ENCODE data around the gene PGAP2. TPM values are rescaled to one million over a fixed set of nuclear protein-coding genes. Genes with fewer than 3 reads are reported as not detected.

The PGAP2 gene
- total and polyA plus RNA-seq, 8 donors, result 4.7 to 23.8 (median 13.2) TPM

DNA sequence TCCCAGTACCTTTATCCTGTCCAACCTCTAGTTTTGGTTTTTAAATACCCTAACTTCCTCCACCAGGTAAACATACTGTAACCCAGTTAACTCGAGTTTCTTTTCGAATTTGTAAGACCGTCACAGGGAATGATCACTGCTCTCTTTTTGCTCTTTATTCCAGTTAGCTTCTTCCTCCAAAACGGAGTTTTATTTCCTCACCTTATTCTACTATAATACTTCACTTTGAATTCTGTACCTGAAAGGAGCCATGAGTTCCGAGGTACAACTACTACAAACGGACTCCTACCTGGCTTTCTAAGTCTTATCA is 12.4 kb upstream of the PGAP2 start:
- Histone ChIP-seq H3K9me3 (no peaks in the 10 kb centered on the region), H3K27ac (peak overlapping the region in 4 of 5 donors; percentile 96 to 98 (median 97)), H3K27me3 (no peaks in the 10 kb centered on the region), H3K4me3 (peak overlapping the region; percentile 76 to 85 (median 82)), H3K36me3 (peaks cover 16 to 39% (median 34%) of the 10 kb centered on the region in 4 donors), H3K4me1 (peaks cover 15 to 47% (median 33%) of the 10 kb centered on the region in 4 donors)
- intact Hi-C loops (cut with DNase I; ENCODE audit: low total_unique reads), result no loop called here
- 10 to 25% (median 20%) methylated on average over 6 of the region's 6 CpGs for WGBS, 5 donors
- no peak for DNase-seq
- TF ChIP-seq EP300 (IDR thresholded peaks at IDR 0.05) (no peak), POLR2A (IDR thresholded peaks at IDR 0.05) (no peak), POLR2AphosphoS5 (IDR thresholded peaks at IDR 0.05) (no peak)
- TF ChIP-seq, protein P1, sequence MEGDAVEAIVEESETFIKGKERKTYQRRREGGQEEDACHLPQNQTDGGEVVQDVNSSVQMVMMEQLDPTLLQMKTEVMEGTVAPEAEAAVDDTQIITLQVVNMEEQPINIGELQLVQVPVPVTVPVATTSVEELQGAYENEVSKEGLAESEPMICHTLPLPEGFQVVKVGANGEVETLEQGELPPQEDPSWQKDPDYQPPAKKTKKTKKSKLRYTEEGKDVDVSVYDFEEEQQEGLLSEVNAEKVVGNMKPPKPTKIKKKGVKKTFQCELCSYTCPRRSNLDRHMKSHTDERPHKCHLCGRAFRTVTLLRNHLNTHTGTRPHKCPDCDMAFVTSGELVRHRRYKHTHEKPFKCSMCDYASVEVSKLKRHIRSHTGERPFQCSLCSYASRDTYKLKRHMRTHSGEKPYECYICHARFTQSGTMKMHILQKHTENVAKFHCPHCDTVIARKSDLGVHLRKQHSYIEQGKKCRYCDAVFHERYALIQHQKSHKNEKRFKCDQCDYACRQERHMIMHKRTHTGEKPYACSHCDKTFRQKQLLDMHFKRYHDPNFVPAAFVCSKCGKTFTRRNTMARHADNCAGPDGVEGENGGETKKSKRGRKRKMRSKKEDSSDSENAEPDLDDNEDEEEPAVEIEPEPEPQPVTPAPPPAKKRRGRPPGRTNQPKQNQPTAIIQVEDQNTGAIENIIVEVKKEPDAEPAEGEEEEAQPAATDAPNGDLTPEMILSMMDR (IDR thresholded peaks at IDR 0.05), result no peak

DNA sequence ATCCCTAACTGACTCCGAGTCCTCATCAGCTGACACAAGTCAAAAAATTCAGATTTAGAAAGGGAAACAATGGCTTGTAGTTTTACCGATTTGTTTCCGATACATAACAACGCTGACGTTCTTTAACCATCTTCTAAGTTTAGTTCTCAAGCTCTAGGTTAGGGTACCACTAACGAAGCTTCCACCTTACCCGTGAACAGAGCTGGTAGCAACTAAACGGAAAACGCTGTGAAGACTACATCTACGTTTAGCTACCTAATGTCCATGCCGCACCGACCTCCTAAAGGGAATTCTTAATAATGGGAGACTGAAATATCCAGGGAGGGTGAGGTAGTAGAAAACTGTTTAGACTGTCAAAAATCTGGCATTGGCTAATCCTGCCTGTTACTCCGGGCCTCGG is 12.0 kb upstream of the PGAP2 start:
- H3K27me3 ChIP-seq, result no peaks in the 10 kb centered on the region
- H3K36me3 ChIP-seq, result peaks cover 16 to 35% (median 30%) of the 10 kb centered on the region in 4 donors
- DNase-seq, result no peak
- H3K4me3 ChIP-seq, result peak overlapping the region; percentile 76 to 85 (median 82)
- H3K9me3 ChIP-seq, result no peaks in the 10 kb centered on the region
- peak overlapping the region in 4 of 5 donors; percentile 96 to 98 (median 97) for H3K27ac ChIP-seq
- TF ChIP-seq, protein P1 (IDR thresholded peaks at IDR 0.05), result no peak
- TF ChIP-seq POLR2A (IDR thresholded peaks at IDR 0.05) (no peak), EP300 (IDR thresholded peaks at IDR 0.05) (no peak), POLR2AphosphoS5 (IDR thresholded peaks at IDR 0.05) (no peak)
- WGBS, 5 donors, result 4 to 8% (median 5%) methylated on average over 14 of the region's 14 CpGs
- peaks cover 15 to 44% (median 33%) of the 10 kb centered on the region in 4 donors for H3K4me1 ChIP-seq
- intact Hi-C loops (cut with DNase I; ENCODE audit: low total_unique reads), result no loop called here

DNA sequence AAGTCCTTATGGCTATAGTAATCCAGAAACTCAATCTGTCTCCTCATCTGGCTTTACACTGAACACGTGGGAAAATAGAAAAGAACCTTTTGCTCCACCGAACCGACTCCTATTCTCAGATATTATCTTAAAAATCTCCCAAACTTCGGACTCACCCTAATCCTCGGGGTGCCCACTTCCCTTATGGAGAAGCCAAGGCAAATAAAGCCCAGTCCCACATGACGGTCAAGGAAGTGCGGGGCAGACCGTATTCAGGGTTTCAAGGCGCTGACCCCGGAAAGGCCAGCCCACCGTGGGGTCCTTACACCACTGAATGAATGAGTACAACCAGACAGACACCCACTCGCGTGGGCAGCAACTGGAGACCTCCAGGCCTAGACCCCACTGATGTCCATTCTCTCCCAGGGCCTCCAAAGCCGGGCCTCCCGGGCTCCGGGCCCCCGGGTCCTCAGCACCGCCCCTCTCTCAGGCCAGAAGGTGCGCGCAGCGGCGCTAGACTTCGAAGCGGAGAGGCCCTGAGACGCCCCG is 11.5 kb upstream of the PGAP2 start:
- intact Hi-C loops (cut with DNase I; ENCODE audit: low total_unique reads), result no loop called here
- peak overlapping the region; percentile 93 to 98 (median 97) for H3K27ac ChIP-seq
- H3K4me3 ChIP-seq, result peak overlapping the region; percentile 76 to 85 (median 82)
- TF ChIP-seq EP300 (IDR thresholded peaks at IDR 0.05) (no peak), POLR2AphosphoS5 (IDR thresholded peaks at IDR 0.05) (no peak), POLR2A (IDR thresholded peaks at IDR 0.05) (no peak)
- TF ChIP-seq, protein P1 (IDR thresholded peaks at IDR 0.05), result no peak
- H3K36me3 ChIP-seq, result peaks cover 16 to 30% (median 25%) of the 10 kb centered on the region in 4 donors
- H3K4me1 ChIP-seq, result peaks cover 15 to 44% (median 33%) of the 10 kb centered on the region in 4 donors
- no peak for DNase-seq
- no peaks in the 10 kb centered on the region for H3K9me3 ChIP-seq
- H3K27me3 ChIP-seq, result no peaks in the 10 kb centered on the region
- WGBS, 5 donors, result 0 to 2% (median 1%) methylated on average over 14 to 26 of the region's 26 CpGs

DNA sequence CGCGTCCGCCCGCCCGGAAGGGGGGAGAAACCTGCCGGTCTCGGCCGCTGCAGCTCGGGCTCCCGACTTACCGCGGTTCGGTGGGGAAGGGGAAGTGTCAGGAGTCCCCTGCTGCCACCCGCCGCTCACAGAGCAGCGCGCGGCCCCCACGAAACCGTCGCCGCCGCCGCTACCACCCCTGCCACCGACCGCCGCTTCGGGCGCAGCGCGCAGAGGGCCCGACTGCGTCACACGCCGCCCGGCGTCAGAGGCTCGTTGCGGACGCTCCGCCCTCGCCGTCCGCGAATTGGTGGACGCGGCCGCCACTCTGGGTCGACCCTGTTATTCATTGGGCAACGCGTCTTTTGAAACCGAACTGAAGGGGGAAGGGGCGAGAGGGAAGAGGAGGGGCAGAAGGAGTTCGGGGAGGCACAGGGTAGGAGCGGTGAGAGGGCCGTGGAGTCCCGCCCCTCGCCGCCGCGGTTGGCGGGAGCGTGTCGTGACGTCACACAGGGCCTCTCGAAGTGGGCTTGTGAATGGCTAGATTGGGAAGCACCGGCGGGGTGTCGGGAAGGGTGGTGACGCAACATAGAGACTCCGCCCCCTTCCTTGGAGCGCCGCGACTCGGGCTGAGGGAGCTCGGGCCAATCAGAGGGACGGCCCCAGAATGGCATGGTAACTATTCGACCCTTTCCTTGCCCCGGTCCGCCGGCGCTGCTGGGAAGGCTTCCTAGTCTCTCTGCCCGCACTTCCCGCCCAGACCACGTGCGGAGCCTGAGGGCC is 10.8 kb upstream of the PGAP2 start, which contains the start of gene NUP98:
NUP98 (minus strand) TSS at position 226 of the 762 bp plus-strand sequence. CDS start 15,437 bp downstream, outside the sequence.
- DNase-seq, result peak; percentile 100
- Histone ChIP-seq H3K9me3 (no peaks in the 10 kb centered on the region), H3K27me3 (no peaks in the 10 kb centered on the region), H3K36me3 (peaks cover 12 to 23% (median 19%) of the 10 kb centered on the region in 4 donors), H3K4me1 (peaks cover 15 to 44% (median 33%) of the 10 kb centered on the region in 4 donors), H3K4me3 (peak within 1 kb of the TSS; percentile 76 to 85 (median 82)), H3K27ac (peak within 1 kb of the TSS; percentile 93 to 98 (median 97))
- 0 to 1% (median 1%) methylated on average over 41 to 86 of the region's 86 CpGs for WGBS, 5 donors
- intact Hi-C loops (cut with DNase I; ENCODE audit: low total_unique reads), result no loop called here
- TF ChIP-seq EP300 (IDR thresholded peaks at IDR 0.05) (no peak), POLR2AphosphoS5 (IDR thresholded peaks at IDR 0.05) (peak; percentile 99 to 100 (median 100)), POLR2A (IDR thresholded peaks at IDR 0.05) (peak in 2 of 4 donors; percentile 83 to 95)
- TF ChIP-seq, protein P1 (IDR thresholded peaks at IDR 0.05), result no peak
